NCI-H82 treated with DMSO at 0.1 percent for 48 hours (cell line): ENCODE data around the gene GNAI2.
A peak's percentile ranks its signal among the peaks of the same experiment; 100 is the strongest.
"Not testable (repeated sequence)": the region's sequence is repeated elsewhere in the genome, so short reads cannot be mapped to it uniquely, and the experiment has no call there.

ENCODE experiments used
- DNase-seq: peaks from one replicate; lab custom pipeline; 2025; ENCODE audit not compliant: unreplicated experiment; lab: John Stamatoyannopoulos, UW

The GNAI2 gene

GRCh38 chr3:50204804-50205412, 31.1 kb upstream of the GNAI2 start, which contains the start of gene SLC38A3:
Gene SLC38A3, plus strand, starts transcription at chr3:50205271. Its CDS starts 8,929 bp downstream, at chr3:50214200.
- peak; percentile 13 for DNase-seq

- peak; percentile 28 for DNase-seq
Observed at GRCh38 chr3:50205413-50206276, 30.4 kb upstream of the GNAI2 start.

- no peak for DNase-seq
Observed at GRCh38 chr3:50207359-50208042, 28.5 kb upstream of the GNAI2 start.

GRCh38 chr3:50208677-50209344, 27.2 kb upstream of the GNAI2 start:
- DNase-seq, result no peak

GRCh38 chr3:50210176-50210509, 25.9 kb upstream of the GNAI2 start:
- DNase-seq, result no peak

GRCh38 chr3:50210510-50211367, 25.3 kb upstream of the GNAI2 start:
- DNase-seq, result no peak

GRCh38 chr3:50211368-50211717, 24.7 kb upstream of the GNAI2 start:
- not testable (repeated sequence) for DNase-seq

GRCh38 chr3:50211930-50212329, 24.1 kb upstream of the GNAI2 start:
- peak; percentile 25 for DNase-seq

- DNase-seq, result no peak
Observed at GRCh38 chr3:50212502-50212901, 23.5 kb upstream of the GNAI2 start.

GRCh38 chr3:50212971-50213370, 23.0 kb upstream of the GNAI2 start:
- DNase-seq, result no peak

GRCh38 chr3:50213373-50213772, 22.6 kb upstream of the GNAI2 start:
- no peak for DNase-seq

- DNase-seq, result no peak
Observed at GRCh38 chr3:50214824-50215223, 21.2 kb upstream of the GNAI2 start.

GRCh38 chr3:50215529-50215928, 20.5 kb upstream of the GNAI2 start:
- no peak for DNase-seq

GRCh38 chr3:50217681-50218080, 18.3 kb upstream of the GNAI2 start:
- no peak for DNase-seq

- no peak for DNase-seq
Observed at GRCh38 chr3:50218448-50218847, 17.6 kb upstream of the GNAI2 start.

GRCh38 chr3:50219285-50219684, 16.7 kb upstream of the GNAI2 start:
- no peak for DNase-seq

- DNase-seq, result no peak
Observed at GRCh38 chr3:50220109-50220508, 15.9 kb upstream of the GNAI2 start.

GRCh38 chr3:50221051-50221410, 15.0 kb upstream of the GNAI2 start:
- no peak for DNase-seq

GRCh38 chr3:50221411-50222168, 14.4 kb upstream of the GNAI2 start:
- no peak for DNase-seq

GRCh38 chr3:50222169-50222528, 13.9 kb upstream of the GNAI2 start:
- DNase-seq, result no peak
